ENCODE results near the gene IGSF9. TPM values are rescaled to one million over a fixed set of nuclear protein-coding genes. Genes with fewer than 3 reads are reported as not detected.

IGSF9 gene
- total RNA-seq, 1 experiment from 2014 or later = 7.1 TPM

DNA sequence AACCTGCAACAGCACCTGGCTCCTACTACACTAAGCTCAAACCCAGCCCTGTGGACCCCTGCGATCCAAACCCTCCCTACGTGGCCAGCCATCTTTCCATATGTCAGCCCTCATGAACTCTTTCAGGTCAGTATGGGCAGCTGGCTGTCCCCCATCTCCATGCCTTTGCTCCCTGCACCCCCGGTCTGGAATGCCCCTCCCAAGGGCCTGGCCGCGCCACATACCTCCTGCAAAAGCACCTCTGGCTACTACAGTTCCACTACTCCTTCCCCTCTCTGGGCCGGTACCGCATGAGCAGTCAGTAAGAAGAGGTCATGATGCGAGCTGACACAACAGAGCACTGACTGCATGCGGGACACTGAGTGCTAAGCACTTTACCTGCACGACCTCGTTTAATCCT lies 10.1 kb downstream of the IGSF9 start:
- POLR2A ChIA-PET (ENCODE audit: low non-redundant PET) = interaction anchor here (0.6 kb wide), 1 partner anchor 100 kb away, joined by 3 read pairs; no protein-coding TSS in a partner anchor
- H3K27me3 ChIP-seq (replicated peaks; ENCODE audit: insufficient read depth, low read depth, low read length, poor library complexity) = no peaks in the 10 kb centered on the region
- TF ChIP-seq EZH2 (IDR thresholded peaks at IDR 0.05; ENCODE audit: borderline replicate concordance, low read depth, low read length, poor library complexity, severe bottlenecking) = no peak
- TF ChIP-seq, protein P1, sequence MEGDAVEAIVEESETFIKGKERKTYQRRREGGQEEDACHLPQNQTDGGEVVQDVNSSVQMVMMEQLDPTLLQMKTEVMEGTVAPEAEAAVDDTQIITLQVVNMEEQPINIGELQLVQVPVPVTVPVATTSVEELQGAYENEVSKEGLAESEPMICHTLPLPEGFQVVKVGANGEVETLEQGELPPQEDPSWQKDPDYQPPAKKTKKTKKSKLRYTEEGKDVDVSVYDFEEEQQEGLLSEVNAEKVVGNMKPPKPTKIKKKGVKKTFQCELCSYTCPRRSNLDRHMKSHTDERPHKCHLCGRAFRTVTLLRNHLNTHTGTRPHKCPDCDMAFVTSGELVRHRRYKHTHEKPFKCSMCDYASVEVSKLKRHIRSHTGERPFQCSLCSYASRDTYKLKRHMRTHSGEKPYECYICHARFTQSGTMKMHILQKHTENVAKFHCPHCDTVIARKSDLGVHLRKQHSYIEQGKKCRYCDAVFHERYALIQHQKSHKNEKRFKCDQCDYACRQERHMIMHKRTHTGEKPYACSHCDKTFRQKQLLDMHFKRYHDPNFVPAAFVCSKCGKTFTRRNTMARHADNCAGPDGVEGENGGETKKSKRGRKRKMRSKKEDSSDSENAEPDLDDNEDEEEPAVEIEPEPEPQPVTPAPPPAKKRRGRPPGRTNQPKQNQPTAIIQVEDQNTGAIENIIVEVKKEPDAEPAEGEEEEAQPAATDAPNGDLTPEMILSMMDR (conservative IDR thresholded peaks at IDR 0.05; ENCODE audit: low read depth, low read length) = no peak
- intact Hi-C loops (cut with micrococcal nuclease; ENCODE audit: unreplicated experiment) = loop anchor here (5.0 kb wide), 1 partner anchor 142 kb away; no protein-coding TSS in a partner anchor
- CTCF ChIA-PET = interaction anchor here (1.3 kb wide), 1 partner anchor 73 kb away, joined by 5 read pairs; no protein-coding TSS in a partner anchor
- H3K4me1 ChIP-seq (ENCODE audit: insufficient read depth, low read length, poor library complexity, severe bottlenecking) = peaks cover 11% of the 10 kb centered on the region
- H3K9me3 ChIP-seq (ENCODE audit: low read depth, low read length, poor library complexity, severe bottlenecking) = no peaks in the 10 kb centered on the region
- no peaks in the 10 kb centered on the region for H3K36me3 ChIP-seq (ENCODE audit: insufficient read depth, low read length, poor library complexity, severe bottlenecking)
- DNase-seq (ENCODE audit: low spot score) = no peak
- no peak overlapping the region for H3K4me3 ChIP-seq (ENCODE audit: low read depth, low read length, poor library complexity, severe bottlenecking)
- no TSS peak for BruUV-seq (replicated peaks)
- H3K27ac ChIP-seq (ENCODE audit: low read depth, low read length, poor library complexity, severe bottlenecking) = no peak overlapping the region

DNA sequence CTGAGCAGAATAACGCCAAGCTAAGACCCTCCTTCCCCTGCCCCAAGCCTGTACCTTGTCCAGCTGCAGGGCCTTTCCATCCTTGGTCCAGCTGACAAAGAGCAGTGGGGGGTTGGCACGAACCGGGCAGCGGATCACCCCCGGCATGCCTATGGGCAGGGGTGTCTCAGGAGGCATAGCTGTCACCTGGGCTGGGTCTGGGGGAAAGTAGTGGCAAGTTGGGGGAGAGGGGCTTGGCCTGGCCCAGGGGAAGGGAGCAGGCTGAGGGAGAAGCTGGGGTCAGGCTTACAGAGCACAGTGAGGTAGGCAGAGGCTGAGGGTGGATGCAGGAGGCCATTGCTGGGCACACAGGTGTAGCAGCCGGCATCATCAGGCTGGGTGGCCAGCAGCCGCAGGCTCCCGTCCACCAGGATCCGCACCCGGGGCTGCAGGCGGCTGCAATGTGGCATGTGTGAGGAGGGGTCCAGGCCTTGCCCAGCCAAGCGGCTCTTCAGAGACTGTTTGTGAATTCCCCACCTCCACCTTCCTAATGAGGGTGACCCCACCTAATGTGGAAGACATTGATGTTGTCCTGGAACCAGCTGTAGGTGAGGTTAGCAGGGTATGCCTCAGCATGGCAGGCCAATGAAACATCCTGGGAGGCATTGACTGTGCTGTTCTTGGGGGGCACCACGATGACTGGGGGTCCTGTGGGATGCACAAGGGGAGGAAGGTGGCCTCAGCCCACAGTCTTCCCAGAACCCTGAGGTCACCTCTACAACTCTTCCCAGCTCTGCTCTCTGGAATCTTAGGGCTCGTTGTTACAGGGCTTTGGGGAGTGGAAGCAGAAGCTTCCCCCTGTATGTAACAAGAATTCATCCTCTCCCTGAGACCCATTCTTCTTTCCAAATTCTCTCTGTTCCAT lies 11.0 kb downstream of the IGSF9 start:
- Histone ChIP-seq H3K9me3 (ENCODE audit: low read depth, low read length, poor library complexity, severe bottlenecking) (no peaks in the 10 kb centered on the region), H3K36me3 (ENCODE audit: insufficient read depth, low read length, poor library complexity, severe bottlenecking) (no peaks in the 10 kb centered on the region), H3K4me3 (ENCODE audit: low read depth, low read length, poor library complexity, severe bottlenecking) (no peak overlapping the region), H3K4me1 (ENCODE audit: insufficient read depth, low read length, poor library complexity, severe bottlenecking) (peaks cover 11% of the 10 kb centered on the region), H3K27ac (ENCODE audit: low read depth, low read length, poor library complexity, severe bottlenecking) (no peak overlapping the region), H3K27me3 (replicated peaks; ENCODE audit: insufficient read depth, low read depth, low read length, poor library complexity) (no peaks in the 10 kb centered on the region)
- ChIA-PET POLR2A (ENCODE audit: low non-redundant PET) (interaction anchor here (0.6 kb wide), 1 partner anchor 101 kb away, joined by 3 read pairs; no protein-coding TSS in a partner anchor), CTCF (no interaction called here)
- intact Hi-C loops (cut with micrococcal nuclease; ENCODE audit: unreplicated experiment) = loop anchor here (5.0 kb wide), 1 partner anchor 143 kb away; no protein-coding TSS in a partner anchor
- TF ChIP-seq EZH2 (IDR thresholded peaks at IDR 0.05; ENCODE audit: borderline replicate concordance, low read depth, low read length, poor library complexity, severe bottlenecking) = no peak
- TF ChIP-seq, protein P1 (conservative IDR thresholded peaks at IDR 0.05; ENCODE audit: low read depth, low read length) = no peak
- DNase-seq (ENCODE audit: low spot score) = no peak
- BruUV-seq (replicated peaks) = no TSS peak

DNA sequence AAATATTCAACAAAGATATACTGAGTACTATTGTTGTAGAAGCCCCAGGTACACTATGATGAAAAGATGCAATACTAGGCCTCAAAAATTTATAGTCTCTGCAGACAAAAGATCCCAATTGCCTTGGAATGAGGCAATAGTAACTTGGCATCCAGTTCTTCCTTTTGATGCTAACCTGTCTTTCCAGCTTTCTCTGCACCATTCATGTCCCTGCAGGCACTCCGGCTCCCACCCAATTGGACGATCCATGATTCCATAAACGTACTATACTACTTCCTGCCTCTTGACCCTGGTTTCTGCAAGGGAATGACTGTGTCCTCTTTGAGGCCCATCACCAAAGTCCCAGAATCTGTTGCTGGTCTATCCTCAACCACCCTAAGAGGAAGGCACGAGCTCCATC lies 12.1 kb downstream of the IGSF9 start:
- DNase-seq (ENCODE audit: low spot score) = no peak
- Histone ChIP-seq H3K27me3 (replicated peaks; ENCODE audit: insufficient read depth, low read depth, low read length, poor library complexity) (no peaks in the 10 kb centered on the region), H3K36me3 (ENCODE audit: insufficient read depth, low read length, poor library complexity, severe bottlenecking) (no peaks in the 10 kb centered on the region), H3K4me1 (ENCODE audit: insufficient read depth, low read length, poor library complexity, severe bottlenecking) (peaks cover 11% of the 10 kb centered on the region), H3K9me3 (ENCODE audit: low read depth, low read length, poor library complexity, severe bottlenecking) (no peaks in the 10 kb centered on the region), H3K4me3 (ENCODE audit: low read depth, low read length, poor library complexity, severe bottlenecking) (no peak overlapping the region), H3K27ac (ENCODE audit: low read depth, low read length, poor library complexity, severe bottlenecking) (no peak overlapping the region)
- CTCF ChIA-PET = interaction anchor here (1.5 kb wide), 1 partner anchor 74 kb away, joined by 5 read pairs; no protein-coding TSS in a partner anchor
- POLR2A ChIA-PET (ENCODE audit: low non-redundant PET) = no interaction called here
- TF ChIP-seq, protein P1 (conservative IDR thresholded peaks at IDR 0.05; ENCODE audit: low read depth, low read length) = no peak
- TF ChIP-seq EZH2 (IDR thresholded peaks at IDR 0.05; ENCODE audit: borderline replicate concordance, low read depth, low read length, poor library complexity, severe bottlenecking) = no peak
- no TSS peak for BruUV-seq (replicated peaks)
- intact Hi-C loops (cut with micrococcal nuclease; ENCODE audit: unreplicated experiment) = no loop called here
